GM18526 (cell line): ENCODE data around the gene PIM1.

Source experiments
- POLR2A ChIP-seq: IDR thresholded peaks from 3 replicates; pipeline ENCODE4 v1.6.1; 2011; ENCODE audit not compliant: insufficient read length; ENCODE audit errors: extremely low read depth

Gene PIM1

DNA sequence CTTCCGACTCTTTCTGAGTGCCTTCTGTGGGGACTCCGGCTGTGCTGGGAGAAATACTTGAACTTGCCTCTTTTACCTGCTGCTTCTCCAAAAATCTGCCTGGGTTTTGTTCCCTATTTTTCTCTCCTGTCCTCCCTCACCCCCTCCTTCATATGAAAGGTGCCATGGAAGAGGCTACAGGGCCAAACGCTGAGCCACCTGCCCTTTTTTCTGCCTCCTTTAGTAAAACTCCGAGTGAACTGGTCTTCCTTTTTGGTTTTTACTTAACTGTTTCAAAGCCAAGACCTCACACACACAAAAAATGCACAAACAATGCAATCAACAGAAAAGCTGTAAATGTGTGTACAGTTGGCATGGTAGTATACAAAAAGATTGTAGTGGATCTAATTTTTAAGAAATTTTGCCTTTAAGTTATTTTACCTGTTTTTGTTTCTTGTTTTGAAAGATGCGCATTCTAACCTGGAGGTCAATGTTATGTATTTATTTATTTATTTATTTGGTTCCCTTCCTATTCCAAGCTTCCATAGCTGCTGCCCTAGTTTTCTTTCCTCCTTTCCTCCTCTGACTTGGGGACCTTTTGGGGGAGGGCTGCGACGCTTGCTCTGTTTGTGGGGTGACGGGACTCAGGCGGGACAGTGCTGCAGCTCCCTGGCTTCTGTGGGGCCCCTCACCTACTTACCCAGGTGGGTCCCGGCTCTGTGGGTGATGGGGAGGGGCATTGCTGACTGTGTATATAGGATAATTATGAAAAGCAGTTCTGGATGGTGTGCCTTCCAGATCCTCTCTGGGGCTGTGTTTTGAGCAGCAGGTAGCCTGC, 4.8 kb downstream of the PIM1 start:
- no peak for TF ChIP-seq POLR2A

DNA sequence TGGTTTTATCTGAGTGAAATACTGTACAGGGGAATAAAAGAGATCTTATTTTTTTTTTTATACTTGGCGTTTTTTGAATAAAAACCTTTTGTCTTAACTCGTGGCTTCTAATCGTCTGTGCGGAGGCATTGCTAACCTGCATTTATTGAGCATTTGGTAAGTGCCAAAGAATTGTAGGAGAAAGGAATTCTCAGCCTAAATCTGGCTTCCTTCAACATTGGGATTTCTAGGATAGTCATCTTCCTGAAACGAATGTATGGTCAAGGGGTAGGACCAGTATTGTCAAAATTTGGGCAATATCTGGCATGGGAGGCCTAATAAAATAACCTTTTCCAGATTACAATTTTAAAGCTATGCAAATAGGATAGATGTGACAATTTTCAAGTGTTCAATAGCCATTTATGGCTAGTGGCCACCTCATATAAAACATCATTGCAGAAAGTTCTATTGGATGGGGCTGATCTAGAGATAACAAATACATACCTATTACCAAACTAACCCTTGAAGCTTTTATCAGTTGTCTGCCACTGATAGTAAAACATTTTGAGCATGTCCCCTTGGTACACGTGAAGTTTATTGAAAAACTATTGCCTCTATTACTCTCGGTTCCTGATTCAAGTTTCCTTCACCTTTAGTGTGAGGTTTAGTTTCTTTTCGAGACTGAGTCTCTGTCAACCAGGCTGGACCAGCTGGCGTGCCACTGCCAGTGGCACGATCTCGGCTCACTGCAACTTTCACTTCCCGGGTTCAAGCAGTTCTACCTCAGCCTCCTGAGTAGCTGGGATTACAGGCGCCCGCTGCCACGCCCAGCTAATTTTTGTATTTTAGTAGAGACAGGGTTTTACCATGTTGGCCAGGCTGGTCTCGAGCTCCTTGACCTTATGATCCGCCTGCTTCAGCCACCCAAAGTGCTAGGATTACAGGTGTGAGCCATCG, 5.6 kb downstream of the PIM1 start:
- TF ChIP-seq POLR2A: no peak

DNA sequence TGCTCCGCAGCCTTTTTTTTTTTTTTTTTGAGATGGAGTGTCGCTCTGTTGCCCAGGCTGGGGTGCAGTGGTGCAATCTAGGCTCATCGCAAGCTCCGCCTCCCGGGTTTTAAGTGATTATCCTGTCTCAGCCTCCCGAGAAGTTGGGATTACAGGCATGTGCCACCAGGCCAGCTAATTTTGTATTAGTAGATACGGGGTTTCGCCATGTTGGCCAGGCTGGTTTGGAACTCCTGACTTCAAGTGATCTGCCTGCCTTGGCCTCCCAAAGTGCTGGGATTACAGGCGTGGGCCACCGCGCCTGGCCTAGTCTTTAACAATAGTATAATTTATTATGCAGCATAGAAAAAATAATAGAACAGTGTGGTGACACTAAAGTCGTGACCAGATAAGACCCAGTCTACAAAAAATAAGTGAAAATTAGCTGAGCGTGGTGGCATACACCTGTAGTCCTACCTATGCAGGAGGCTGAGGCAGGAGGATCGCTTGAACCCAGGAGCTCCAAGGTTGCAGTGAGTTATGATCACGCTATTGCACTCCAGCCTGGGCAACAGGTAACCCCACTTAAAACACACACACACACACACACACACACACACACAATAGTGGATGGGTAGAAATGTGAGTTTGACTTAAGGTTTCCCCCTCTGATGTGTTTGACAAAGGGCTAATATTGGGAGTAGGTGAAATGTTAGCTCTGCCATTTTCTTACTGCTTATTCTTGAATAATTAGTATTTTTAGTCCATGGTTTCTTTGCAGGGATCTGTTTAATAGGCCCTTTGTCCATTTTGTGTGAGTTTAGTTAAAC, 6.5 kb downstream of the PIM1 start:
- no peak for TF ChIP-seq POLR2A

DNA sequence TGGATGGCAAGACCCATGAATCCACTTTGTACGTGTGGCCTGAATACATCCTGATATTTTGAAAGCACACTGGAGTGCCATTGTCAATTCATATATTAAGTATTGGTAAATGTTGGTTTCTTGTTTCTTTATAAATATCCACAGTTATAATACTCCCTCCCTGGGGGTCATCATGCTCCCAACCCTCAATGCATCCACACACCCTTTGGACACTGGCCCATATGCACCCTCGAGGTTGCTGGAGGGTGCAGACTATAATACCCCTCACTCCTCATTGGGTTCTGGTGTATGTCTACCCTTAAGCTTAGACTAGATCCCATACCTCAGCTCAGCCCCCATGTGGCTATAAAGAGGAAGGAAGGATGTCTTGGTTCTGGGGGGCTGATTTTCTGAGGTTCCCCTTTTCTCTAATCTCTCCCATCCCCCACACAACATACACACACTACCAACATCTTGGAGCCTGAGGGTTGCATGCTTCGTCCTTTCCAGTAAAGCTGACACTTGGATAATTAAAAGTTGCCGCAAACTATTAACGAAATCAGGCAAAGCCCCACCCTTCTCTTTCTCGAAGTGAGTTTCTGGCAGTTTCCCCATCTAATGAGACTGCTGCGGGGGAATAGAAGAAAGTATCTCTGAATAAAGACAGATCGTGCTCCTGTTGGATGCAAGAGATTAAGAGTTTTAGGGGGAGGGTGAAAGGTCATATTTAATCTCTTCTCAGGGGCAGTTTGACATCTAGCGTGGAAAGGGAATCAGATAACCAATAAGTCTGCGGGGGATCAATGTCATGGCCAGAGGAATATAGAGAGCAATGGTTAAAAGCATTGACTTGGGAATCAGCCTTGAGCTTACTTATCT, 7.4 kb downstream of the PIM1 start:
- TF ChIP-seq POLR2A: no peak

DNA sequence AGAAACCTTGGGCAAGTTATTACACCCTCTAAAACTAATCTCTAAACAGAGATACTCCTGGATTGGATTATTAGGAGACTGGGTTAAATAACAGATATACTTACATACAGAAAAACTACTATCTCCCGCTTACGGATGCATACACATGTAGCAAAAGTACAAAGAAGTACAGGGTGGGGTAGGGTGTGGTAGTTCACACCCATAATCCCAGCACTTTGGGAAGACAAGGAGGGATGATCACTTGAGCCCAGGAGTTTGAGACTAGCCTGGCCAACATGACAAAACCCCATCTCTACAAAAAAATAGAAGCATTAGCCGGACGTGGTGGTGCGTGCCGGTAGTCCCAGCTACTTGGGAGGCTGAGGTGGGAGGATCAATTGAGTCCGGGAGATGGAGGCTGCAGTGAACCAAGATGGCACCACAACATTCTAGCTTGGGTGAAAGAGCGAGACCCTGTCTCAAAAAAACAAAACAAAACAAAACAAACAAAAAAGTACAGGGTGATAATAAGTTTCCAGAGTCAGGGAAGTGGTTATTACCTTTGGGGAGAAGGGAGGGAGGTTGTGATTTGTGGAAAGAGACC, 8.1 kb downstream of the PIM1 start:
- no peak for TF ChIP-seq POLR2A

DNA sequence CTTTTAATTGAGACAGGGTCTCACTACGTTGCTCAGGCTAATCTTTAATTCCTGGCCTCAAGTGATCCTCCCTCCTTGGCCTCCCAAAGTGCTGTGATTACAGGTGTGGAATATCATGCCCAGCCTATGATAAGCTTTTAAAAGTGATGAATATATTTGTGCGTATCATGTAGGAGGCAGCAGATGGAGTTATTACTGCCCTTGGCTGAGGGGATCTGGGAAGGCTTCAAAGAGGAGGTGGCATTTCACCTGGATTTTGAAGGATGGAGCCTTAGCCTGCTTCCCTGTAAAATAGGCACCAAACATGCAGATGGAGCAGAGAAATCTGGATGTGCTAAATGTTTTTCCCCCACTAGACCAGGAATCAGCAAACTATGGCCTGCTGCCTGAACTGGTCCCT, 10.1 kb downstream of the PIM1 start:
- no peak for TF ChIP-seq POLR2A

DNA sequence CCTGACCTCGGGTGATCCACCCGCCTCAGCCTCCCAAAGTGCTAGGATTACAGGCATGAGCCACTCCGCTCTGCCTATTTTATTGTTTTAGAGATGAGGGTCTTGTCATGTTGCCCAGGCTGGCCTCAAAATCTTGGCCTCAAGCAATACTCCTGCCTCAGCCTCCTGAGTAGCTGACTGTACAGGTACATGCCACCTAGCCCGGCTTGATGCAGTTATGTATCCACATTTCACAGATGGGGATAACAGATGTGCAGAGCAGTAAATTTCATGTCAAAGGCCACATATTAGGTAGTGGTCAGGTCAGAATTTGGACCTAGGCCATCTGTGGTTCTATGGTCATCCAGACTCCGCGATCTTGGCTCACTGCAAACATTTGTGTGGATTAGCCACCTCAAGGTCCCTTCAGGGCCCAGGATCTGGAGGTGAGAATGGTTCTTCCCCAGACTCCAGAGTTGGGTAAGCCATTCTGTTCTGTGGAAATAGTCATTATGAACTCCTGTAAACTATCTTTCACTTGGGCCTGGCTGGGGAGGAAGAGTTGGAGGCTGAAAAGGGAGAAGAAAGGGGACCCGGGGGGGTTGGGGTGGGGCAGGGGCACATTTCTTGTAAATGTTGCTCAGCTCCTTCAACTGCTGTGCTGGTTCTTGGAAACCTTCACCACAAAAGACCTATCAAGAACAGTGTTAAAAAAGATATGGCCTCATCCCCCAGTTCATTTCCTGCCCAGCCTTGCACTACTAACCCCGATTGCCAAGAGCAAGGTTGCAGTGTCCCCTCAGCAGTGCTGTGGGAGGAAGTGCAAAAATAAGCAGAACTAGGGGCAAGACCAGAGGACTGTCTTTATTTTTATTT, 13.0 kb downstream of the PIM1 start:
- TF ChIP-seq POLR2A: no peak

DNA sequence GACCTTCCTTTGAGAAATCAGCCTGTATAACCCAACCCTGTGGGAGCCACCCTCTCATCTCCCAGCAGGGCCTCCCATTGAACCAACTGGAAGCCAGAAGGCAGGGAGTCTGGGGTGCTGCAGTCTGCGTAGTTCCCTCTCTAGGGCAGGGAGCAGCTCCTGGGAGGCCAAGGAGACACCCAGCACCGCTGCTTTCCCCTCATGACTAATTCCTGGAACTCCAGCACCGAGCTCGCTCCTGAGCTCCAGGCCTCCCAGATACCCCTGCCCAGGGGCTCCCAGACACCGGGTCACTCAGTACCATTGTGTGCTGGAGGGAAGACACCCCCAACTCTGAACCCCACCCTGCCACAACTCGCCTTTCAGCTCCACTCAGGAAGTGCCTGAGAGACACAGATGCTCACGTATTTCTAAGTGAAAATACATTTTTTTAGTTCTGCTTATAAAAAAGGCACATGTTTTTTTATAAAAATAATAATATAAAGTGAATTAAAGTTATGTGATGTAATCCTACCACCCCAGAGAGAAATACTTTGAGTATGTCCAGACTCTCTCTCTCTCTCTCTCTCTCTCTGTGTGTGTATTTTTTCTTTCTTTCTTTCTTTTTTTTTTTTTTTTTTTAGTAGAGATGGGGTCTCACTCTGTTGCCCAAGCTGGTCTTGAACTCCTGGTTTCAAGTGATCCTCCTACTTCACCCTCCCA, 17.5 kb downstream of the PIM1 start:
- no peak for TF ChIP-seq POLR2A

DNA sequence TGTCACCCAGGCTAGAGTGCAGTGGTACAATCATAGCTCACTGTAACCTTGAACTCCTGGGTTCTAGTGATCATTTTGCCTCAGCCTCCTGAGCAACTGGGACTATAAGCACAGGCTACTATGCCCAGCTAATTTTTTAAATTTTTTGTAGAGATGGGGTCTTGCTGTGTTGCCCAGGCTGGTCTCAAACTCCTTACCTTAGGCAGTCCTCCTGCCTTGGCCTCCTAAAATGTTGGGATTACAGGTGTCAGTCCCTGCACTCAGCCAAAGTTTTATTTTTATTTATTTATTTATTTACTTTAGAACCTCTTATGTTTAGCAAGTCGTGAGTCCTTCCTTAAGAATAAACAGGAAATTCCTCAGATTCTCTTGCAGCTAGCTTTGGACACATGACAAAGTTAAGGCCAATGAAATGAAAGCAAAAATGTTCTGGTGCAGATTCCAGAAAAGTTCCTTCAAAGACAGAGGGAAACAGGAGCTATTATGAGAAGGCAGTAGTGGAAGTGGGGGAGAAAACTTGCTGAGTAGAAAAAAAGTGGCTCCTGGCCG, 19.1 kb downstream of the PIM1 start:
- no peak for TF ChIP-seq POLR2A

DNA sequence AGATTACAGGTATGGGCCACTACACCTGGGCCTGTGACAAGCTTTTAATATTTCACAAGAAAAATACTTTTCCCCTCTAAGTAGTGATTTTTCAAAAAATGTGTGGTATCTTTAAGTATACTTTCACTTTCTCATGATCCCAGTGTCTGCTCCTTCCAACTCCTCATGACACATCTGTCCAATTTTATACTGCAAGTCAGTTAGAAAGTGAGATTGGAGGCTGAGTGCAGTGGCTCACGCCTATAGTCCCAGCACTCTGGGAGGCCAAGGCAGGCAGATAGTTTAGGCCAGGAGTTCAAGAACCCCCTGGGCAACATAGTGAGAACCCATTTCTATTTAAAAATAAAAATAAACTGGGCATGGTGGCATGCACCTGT, 20.2 kb downstream of the PIM1 start:
- no peak for TF ChIP-seq POLR2A

DNA sequence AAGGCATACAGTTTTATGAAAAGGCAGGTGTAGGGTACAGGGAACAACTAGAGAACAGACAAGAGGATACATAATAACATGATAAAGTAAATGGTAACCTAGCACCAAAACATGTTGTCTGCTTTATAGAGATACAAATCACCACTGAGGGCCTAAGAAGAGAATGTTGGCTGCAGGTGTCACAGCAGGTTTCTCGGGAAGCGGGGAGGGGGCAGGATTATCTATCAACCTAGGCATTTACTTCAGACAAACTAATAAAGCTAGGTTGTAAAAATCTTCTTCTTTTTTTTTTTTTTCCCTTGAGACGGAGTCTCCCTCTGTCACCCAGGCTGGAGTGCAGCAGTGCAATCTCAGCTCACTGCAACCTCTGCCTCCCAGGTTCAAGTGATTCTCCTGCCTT, 22.7 kb downstream of the PIM1 start:
- TF ChIP-seq POLR2A: no peak

DNA sequence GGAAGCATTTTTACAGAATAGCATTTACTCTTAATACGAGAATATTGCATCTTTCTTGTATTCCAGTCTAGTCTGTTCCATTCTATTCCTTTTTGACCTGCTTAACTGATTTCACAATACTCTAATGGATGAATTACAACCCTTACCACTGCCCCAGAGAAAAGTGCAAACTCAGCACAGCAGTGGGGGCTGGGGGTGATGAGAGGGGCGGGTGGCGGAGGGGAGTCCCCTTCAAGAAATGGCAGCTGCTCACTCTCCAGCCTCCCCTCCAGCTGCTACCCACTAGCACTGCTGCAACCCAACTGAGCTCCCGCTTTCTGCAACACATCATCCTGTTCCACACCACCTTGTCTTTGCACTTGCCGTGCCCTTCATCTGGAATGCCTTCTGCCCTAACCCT, 30.1 kb downstream of the PIM1 start:
- no peak for TF ChIP-seq POLR2A
